HL-60/S4 (cell line): ENCODE measurements around the gene ZNF217.

ENCODE experiments used
- in situ Hi-C: fragments of 300-500 bp; cut with MboI; formaldehyde crosslinking; loops from 2 replicates; pipeline ENCODE4 v1.14.3; 2022; ENCODE audit warnings: low sequenced_read_pairs

ZNF217 gene

GRCh38 chr20:53571555-53572286 is 21.9 kb downstream of the ZNF217 start:
- in situ Hi-C loops: loop anchor here (25.0 kb wide), 1 partner anchor 491 kb away; the partner anchor contains the start of gene BCAS1

GRCh38 chr20:53570446-53571276 is 23.0 kb downstream of the ZNF217 start:
- in situ Hi-C loops: loop anchor here (25.0 kb wide), 1 partner anchor 492 kb away; the partner anchor contains the start of gene BCAS1

- in situ Hi-C loops: loop anchor here (25.0 kb wide), 1 partner anchor 493 kb away; the partner anchor contains the start of gene BCAS1
These were observed 23.9 kb downstream of the ZNF217 start for GRCh38 chr20:53569606-53570307.

- in situ Hi-C loops: loop anchor here (25.0 kb wide), 1 partner anchor 493 kb away; the partner anchor contains the start of gene BCAS1
These were observed 24.6 kb downstream of the ZNF217 start for GRCh38 chr20:53569005-53569404.

- in situ Hi-C loops: loop anchor here (25.0 kb wide), 1 partner anchor 494 kb away; the partner anchor contains the start of gene BCAS1
These were observed 25.3 kb downstream of the ZNF217 start for GRCh38 chr20:53568351-53568750.

- in situ Hi-C loops: loop anchor here (25.0 kb wide), 1 partner anchor 495 kb away; the partner anchor contains the start of gene BCAS1
These were observed 26.2 kb downstream of the ZNF217 start for GRCh38 chr20:53567379-53567917.

GRCh38 chr20:53566623-53567022 is 27.0 kb downstream of the ZNF217 start:
- in situ Hi-C loops: loop anchor here (25.0 kb wide), 1 partner anchor 496 kb away; the partner anchor contains the start of gene BCAS1

- in situ Hi-C loops: loop anchor here (25.0 kb wide), 1 partner anchor 497 kb away; the partner anchor contains the start of gene BCAS1
These were observed 28.4 kb downstream of the ZNF217 start for GRCh38 chr20:53565254-53565653.

GRCh38 chr20:53562104-53562764 is 31.4 kb downstream of the ZNF217 start:
- in situ Hi-C loops: loop anchor here (25.0 kb wide), 1 partner anchor 500 kb away; the partner anchor contains the start of gene BCAS1

GRCh38 chr20:53561505-53561904 is 32.1 kb downstream of the ZNF217 start:
- in situ Hi-C loops: loop anchor here (25.0 kb wide), 1 partner anchor 501 kb away; the partner anchor contains the start of gene BCAS1

- in situ Hi-C loops: loop anchor here (25.0 kb wide), 1 partner anchor 502 kb away; the partner anchor contains the start of gene BCAS1
These were observed 33.8 kb downstream of the ZNF217 start for GRCh38 chr20:53559816-53560215.

- in situ Hi-C loops: loop anchor here (25.0 kb wide), 1 partner anchor 505 kb away; the partner anchor contains the start of gene BCAS1
These were observed 36.5 kb downstream of the ZNF217 start for GRCh38 chr20:53557130-53557529.

GRCh38 chr20:53556267-53556897 is 37.3 kb downstream of the ZNF217 start:
- in situ Hi-C loops: loop anchor here (25.0 kb wide), 1 partner anchor 506 kb away; the partner anchor contains the start of gene BCAS1

GRCh38 chr20:53555816-53556215 is 37.8 kb downstream of the ZNF217 start:
- in situ Hi-C loops: loop anchor here (25.0 kb wide), 1 partner anchor 506 kb away; the partner anchor contains the start of gene BCAS1

GRCh38 chr20:53555081-53555480 is 38.6 kb downstream of the ZNF217 start:
- in situ Hi-C loops: loop anchor here (25.0 kb wide), 1 partner anchor 507 kb away; the partner anchor contains the start of gene BCAS1

- in situ Hi-C loops: loop anchor here (25.0 kb wide), 1 partner anchor 510 kb away; the partner anchor contains the start of gene BCAS1
These were observed 41.1 kb downstream of the ZNF217 start for GRCh38 chr20:53552572-53552893.

GRCh38 chr20:53551719-53552571 is 41.7 kb downstream of the ZNF217 start:
- in situ Hi-C loops: loop anchor here (25.0 kb wide), 1 partner anchor 510 kb away; the partner anchor contains the start of gene BCAS1
